Fibroblast of villous mesenchyme (primary cell): ENCODE data around the gene DNAJB12. TPM values are rescaled to one million over a fixed set of nuclear protein-coding genes. Genes with fewer than 3 reads are reported as not detected.
A peak's percentile ranks its signal among the peaks of the same experiment; 100 is the strongest.
"Not testable (repeated sequence)": the region's sequence is repeated elsewhere in the genome, so short reads cannot be mapped to it uniquely, and the experiment has no call there.

Experiments
- DNase-seq: peaks from one replicate; pipeline ENCODE4 v3.0.0-alpha.2; 2010; ENCODE audit warnings: low read depth
- H3K4me3 ChIP-seq: 2 replicates; pipeline ENCODE4 v1.5.1; 2011; ENCODE audit warnings: low read depth, mild to moderate bottlenecking, low read length
- CTCF ChIP-seq: IDR thresholded peaks from 2 replicates; pipeline ENCODE4 v1.5.1; 2012; ENCODE audit warnings: low read depth, mild to moderate bottlenecking, low read length; ENCODE audit not compliant: insufficient read depth
- total RNA-seq: library from RNA; depleted of rRNA; stranded (reverse); fragments of >200 nt; gene quantifications from 2 replicates; pipeline ENCODE4 v1.2.3, GENCODE V29; 2012

DNAJB12 gene
- total RNA-seq, 1 donor: 32.8 TPM

- no peak for DNase-seq
- TF ChIP-seq CTCF: no peak
- no peak overlapping the region for H3K4me3 ChIP-seq
These were observed 22.2 kb downstream of the DNAJB12 start for GRCh38 chr10:72332423-72333111.

DNA sequence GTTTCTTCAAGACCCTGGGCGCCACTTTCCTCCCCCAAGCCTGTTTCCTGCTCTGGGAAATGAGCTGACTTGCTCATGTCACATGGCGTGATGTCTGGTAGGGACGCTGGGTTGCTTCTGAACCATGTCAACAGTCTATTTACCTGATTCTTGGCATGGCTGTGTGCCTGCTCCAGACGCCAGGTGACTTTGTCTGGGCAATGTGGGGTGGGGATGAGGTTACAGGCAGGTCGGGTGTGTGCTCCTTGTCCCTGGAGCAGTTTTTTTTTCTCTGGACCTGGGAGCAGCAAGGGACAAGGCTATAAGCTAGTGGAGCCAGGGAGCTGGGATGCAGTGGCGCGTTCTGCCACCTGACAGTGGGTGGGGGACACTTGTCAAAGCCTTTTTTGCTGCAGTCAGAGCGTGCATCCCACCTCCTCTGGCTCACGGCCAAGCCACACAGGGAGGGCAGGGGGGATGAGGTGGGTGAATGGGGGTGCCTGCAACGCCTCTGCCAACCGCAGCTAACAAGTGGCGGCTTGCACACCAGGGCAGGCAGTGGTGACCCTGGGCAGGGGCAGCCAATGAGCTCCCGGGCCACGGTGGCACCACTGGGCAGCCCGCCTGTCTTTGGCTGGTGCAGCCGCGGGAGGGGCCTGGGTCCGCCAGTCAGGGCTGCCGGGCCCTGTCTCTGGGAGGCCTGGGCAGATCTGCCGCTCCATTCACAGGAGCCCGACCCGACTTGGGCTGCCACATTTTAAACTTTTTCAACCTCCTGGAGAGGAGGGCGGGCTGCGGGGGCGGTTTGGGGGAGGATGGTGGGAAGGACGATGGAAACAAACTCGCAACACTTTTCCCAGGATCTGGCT is 22.9 kb downstream of the DNAJB12 start:
- peak; percentile 11 for TF ChIP-seq CTCF
- no peak overlapping the region for H3K4me3 ChIP-seq
- peak; percentile 93 for DNase-seq

GRCh38 chr10:72330069-72330426 is 24.7 kb downstream of the DNAJB12 start:
- H3K4me3 ChIP-seq: no peak overlapping the region
- TF ChIP-seq CTCF: no peak
- no peak for DNase-seq

DNA sequence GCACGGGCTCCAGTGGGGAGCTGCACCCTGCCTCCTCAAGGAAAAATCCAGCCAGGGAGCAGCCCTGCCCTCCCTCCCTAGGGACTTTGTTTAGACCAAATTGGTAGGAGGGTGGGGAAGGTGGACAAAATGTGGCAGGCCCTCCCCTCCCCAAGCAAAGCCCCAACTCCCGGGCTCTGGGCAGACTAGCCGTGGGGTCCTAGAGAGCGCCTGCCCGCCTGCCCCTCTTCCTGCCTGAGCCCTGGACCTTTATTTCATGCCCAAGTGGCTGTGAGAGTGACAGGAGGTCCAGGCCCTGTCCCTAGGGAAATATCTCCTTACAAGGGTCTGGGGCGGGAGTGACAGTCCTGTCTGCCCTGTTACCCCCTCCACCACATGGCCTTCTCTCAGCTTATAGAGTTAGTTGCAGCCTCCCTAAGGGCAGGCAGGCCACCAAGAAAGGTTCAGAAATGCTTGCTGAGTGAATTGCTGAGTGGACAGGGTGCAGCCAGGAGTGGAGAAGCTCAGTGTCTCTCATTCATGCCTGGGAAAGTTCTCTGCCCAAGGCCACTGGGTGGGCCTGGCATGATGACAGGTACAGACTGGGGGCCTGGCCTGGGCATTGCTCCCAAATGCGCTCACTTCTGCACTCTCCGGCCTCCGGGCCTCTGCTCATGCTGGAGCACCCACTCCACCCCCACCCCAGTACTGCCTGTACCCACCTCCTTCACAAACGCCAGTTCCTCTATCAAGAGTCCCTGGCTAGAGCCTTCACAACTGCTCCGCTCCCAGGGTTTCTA is 25.2 kb downstream of the DNAJB12 start:
- TF ChIP-seq CTCF: no peak
- no peak overlapping the region for H3K4me3 ChIP-seq
- no peak for DNase-seq

DNA sequence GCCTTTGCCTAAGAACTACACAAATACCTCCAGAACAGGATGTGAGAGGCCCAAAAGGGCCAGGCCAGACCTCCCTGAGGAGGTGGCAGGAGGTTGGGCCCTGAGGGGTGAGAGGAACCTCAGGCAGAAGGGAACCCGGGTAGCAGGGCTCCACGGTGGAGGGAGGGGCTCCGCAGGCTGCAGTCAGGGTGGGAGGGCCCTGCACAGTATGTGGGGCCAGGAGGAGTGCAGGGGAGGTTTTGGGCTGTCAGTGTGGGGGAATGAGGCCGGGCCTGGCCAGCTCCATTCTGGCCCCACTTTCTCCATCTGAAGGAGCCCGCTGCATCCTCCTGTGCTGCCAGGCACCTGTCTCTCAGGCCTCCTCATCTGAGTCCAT is 25.9 kb downstream of the DNAJB12 start:
- no peak for DNase-seq
- no peak overlapping the region for H3K4me3 ChIP-seq
- no peak for TF ChIP-seq CTCF

DNA sequence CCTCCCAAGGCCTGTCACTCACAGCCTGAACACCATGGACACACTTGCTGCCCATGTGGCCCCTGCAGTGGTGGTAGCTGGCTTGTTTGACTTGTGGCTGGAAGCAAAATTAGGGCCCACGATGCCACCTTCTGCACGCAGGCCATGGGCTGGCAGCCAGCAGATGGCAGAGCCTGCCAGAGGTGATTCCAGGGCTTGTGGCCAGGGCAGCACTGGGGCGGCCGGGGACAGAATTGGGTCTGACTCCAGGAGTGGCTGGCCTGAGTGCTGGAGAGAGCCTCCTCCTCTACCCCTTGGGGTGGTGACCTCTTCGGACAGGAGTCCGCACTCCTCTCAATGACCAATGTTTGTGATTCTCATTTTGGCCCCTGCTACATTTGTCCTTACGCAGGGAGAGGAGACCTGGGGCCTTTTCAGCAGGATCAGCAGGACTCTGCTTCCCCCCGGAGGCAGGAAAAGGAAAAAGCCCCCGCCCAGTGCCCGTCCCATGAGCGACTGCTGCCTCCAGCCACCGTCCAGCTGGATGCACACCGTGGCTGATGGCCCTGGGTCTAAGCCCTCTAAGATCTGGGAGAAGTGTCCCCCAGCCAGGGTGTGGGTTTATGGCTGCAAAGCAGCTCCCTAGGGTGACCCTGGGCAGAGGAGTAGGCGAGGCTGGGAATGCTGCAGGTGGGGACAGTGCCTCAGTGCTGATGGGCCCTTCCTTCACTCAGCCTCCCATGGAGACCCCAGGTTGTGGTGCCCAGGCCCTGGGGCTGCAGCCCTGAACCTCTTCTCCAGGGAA is 26.5 kb downstream of the DNAJB12 start:
- DNase-seq: peak; percentile 81
- TF ChIP-seq CTCF: peak; percentile 78

DNA sequence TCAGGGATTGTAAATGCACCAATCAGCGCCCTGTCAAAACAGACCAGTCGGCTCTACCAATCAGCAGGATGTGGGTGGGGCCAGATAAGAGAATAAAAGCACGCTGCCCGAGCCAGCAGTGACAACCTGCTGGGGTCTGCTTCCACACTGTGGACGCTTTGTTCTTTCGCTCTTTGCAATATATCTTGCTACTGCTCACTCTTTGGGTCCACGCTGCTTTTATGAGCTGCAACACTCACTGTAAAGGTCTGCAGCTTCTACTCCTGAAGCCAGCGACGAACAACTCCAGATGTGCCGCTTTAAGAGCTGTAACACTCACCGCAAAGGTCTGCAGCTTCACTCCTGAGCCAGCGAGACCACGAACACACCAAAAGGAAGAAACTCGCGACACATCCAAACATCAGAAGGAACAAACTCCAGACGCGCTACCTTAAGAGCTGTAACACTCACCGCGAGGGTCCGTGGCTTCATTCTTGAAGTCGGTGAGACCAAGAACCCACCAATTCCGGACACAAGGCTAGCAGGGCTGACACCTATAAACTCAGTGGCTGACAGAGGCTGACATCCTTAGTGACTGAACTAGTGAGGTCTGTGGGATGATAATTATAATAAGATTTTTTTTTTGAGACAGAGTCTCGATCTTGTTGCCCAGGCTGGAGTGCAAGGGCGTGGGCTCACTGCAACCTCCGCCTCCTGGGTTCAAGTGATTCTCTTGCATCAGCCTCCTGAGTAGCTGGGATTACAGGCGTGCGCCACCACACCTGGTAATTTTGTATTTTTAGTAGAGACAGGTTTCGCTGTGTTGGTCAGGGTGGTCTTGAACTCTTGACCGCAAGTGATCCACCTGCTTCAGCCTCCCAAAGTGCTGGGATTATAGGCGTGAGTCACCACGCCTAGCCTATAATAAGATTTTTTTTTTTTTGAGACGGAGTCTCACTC is 27.8 kb downstream of the DNAJB12 start:
- not testable (repeated sequence) for DNase-seq, H3K4me3 ChIP-seq

More for the DNA sequence above, 26.5 kb downstream of the DNAJB12 start:
- H3K4me3 ChIP-seq: no peak overlapping the region

- H3K4me3 ChIP-seq: not testable (repeated sequence)
- DNase-seq: peak; percentile 87
These were observed 29.2 kb downstream of the DNAJB12 start for GRCh38 chr10:72325243-72326175.
